Loucy (cell line): ENCODE measurements around the gene TUBB2B.

Experiments used
- EZH2phosphoT487 ChIP-seq: fragments of 200-600 bp; IDR thresholded peaks from 2 replicates; pipeline ENCODE4 v1.6.1; 2018; ENCODE audit warnings: antibody characterized with exemption, mild to moderate bottlenecking, moderate library complexity, borderline replicate concordance
- TF ChIP-seq, protein P1 (sequence below): fragments of 200-600 bp; sonication (generic); conservative IDR thresholded peaks from 2 replicates; pipeline ENCODE4 v1.5.1; 2014; ENCODE audit warnings: mild to moderate bottlenecking, antibody characterized with exemption, low read length

DNA sequence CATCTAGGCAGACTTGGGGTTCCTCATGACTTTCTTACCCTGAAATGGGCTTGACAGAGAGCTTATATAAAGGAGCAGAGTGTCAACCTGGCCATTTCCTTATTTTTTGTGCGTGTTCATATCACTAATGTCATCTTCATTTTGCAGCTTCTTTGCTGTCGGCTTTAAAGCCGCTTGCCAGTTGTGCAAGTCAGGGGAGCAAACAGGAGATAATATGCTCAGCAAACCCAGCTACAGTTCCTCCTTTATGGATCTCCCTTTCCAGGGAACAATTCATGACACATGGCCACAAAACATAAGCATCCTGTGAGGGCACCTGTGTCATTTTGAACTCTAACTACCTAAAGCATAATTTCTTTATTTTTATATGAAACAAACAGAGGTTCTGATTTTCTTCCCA is 6.5 kb upstream of the TUBB2B start:
- TF ChIP-seq, protein P1, sequence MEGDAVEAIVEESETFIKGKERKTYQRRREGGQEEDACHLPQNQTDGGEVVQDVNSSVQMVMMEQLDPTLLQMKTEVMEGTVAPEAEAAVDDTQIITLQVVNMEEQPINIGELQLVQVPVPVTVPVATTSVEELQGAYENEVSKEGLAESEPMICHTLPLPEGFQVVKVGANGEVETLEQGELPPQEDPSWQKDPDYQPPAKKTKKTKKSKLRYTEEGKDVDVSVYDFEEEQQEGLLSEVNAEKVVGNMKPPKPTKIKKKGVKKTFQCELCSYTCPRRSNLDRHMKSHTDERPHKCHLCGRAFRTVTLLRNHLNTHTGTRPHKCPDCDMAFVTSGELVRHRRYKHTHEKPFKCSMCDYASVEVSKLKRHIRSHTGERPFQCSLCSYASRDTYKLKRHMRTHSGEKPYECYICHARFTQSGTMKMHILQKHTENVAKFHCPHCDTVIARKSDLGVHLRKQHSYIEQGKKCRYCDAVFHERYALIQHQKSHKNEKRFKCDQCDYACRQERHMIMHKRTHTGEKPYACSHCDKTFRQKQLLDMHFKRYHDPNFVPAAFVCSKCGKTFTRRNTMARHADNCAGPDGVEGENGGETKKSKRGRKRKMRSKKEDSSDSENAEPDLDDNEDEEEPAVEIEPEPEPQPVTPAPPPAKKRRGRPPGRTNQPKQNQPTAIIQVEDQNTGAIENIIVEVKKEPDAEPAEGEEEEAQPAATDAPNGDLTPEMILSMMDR, result no peak
- TF ChIP-seq EZH2phosphoT487, result no peak
